ENCODE measurements around the gene SGIP1. TPM values are rescaled to one million over a fixed set of nuclear protein-coding genes. Genes with fewer than 3 reads are reported as not detected.

SGIP1 gene
- total and polyA plus RNA-seq, 2 of the 4 experiments (the other 2 are of a cell fraction) = 27.1 to 42.7 TPM

GRCh38 chr1:66773227-66773626 lies 239.3 kb downstream of the SGIP1 start:
- Histone ChIP-seq H2AFZ (replicated peaks; ENCODE audit: low read length, poor library complexity) (no peak overlapping the region), H2BK120ac (ENCODE audit: low read depth, low read length) (no peak overlapping the region), H3K9me3 (ENCODE audit: control insufficient read depth, insufficient read depth, low read length) (no peaks in the 10 kb centered on the region), H3K18ac (ENCODE audit: low read depth, low read length) (no peak overlapping the region), H2BK5ac (ENCODE audit: low read depth, low read length, poor library complexity, severe bottlenecking) (no peak overlapping the region), H3K4me2 (ENCODE audit: low read depth, low read length) (no peak overlapping the region), H4K8ac (ENCODE audit: low read depth in 2 of 2, low read length in 2 of 2) (no peak overlapping the region), H3K79me1 (ENCODE audit: low read depth in 1 of 2, low read length in 2 of 2) (no peaks in the 10 kb centered on the region), H4K20me1 (ENCODE audit: insufficient read depth, low read length) (no peaks in the 10 kb centered on the region), H3K4me1 (ENCODE audit: control insufficient read depth, insufficient read depth, low read length) (no peaks in the 10 kb centered on the region), H2AK9ac (replicated peaks; ENCODE audit: low read depth, low read length, poor library complexity) (no peak overlapping the region), H2AK5ac (ENCODE audit: low read depth, low read length) (no peak overlapping the region), H3K4ac (ENCODE audit: low read depth, low read length) (no peak overlapping the region), H2BK20ac (ENCODE audit: low read depth, low read length) (no peak overlapping the region), H3K36me3 (ENCODE audit: control insufficient read depth, insufficient read depth, low read length) (no peaks in the 10 kb centered on the region), H3K23ac (ENCODE audit: low read depth, low read length) (no peak overlapping the region), H3K9me1 (ENCODE audit: insufficient read depth, low read length) (no peaks in the 10 kb centered on the region), H3K14ac (replicated peaks; ENCODE audit: low read depth, low read length) (no peak overlapping the region), H3K9ac (ENCODE audit: low read depth, low read length) (no peak overlapping the region), H3K4me3 (ENCODE audit: insufficient read depth, low read depth, low read length) (no peak overlapping the region), H2BK15ac (ENCODE audit: low read depth, low read length) (no peak overlapping the region), H3K27ac (ENCODE audit: insufficient read depth, low read length) (no peak overlapping the region), H4K5ac (ENCODE audit: low read depth, low read length) (no peak overlapping the region), H3K27me3 (ENCODE audit: control insufficient read depth, insufficient read depth, low read length) (peaks cover 5% of the 10 kb centered on the region), H4K91ac (ENCODE audit: insufficient read depth, low read depth, low read length) (no peak overlapping the region), H3K56ac (ENCODE audit: extremely low read depth, insufficient read depth, low read length) (no peak overlapping the region)
- TF ChIP-seq CHD1 (IDR thresholded peaks at IDR 0.05; ENCODE audit: low read depth, low read length) = no peak
- no peak for TF ChIP-seq MAZ (IDR thresholded peaks at IDR 0.05; ENCODE audit: borderline replicate concordance, low read depth, low read length)
- no peak for TF ChIP-seq SMC3 (IDR thresholded peaks at IDR 0.05; ENCODE audit: low read depth, low read length)
- TF ChIP-seq CTCF (conservative IDR thresholded peaks at IDR 0.05; ENCODE audit: low read depth, low read length) = no peak
- no peak for TF ChIP-seq NFE2L2 (IDR thresholded peaks at IDR 0.05; ENCODE audit: low read depth, low read length)
- TF ChIP-seq BHLHE40 (IDR thresholded peaks at IDR 0.05; ENCODE audit: low read depth, low read length) = no peak
- TF ChIP-seq FOS (IDR thresholded peaks at IDR 0.05; ENCODE audit: low read depth, low read length) = no peak
- no peak for TF ChIP-seq RCOR1 (IDR thresholded peaks at IDR 0.05; ENCODE audit: insufficient replicate concordance, low read length)
- no peak for TF ChIP-seq USF2 (IDR thresholded peaks at IDR 0.05; ENCODE audit: low read depth, low read length)
- no peak for TF ChIP-seq RAD21 (IDR thresholded peaks at IDR 0.05; ENCODE audit: low read length)
- no peak for TF ChIP-seq MAFK (IDR thresholded peaks at IDR 0.05; ENCODE audit: low read depth, low read length)
- TF ChIP-seq CEBPB (IDR thresholded peaks at IDR 0.05; ENCODE audit: low read depth, low read length) = no peak
- no peak for TF ChIP-seq ELK1 (IDR thresholded peaks at IDR 0.05; ENCODE audit: borderline replicate concordance, low read depth, low read length)
- TF ChIP-seq MXI1 (IDR thresholded peaks at IDR 0.05; ENCODE audit: borderline replicate concordance, low read depth, low read length) = no peak
- no peak for TF ChIP-seq POLR2A (IDR thresholded peaks at IDR 0.05; ENCODE audit: low read depth, low read length)
- TF ChIP-seq RFX5 (IDR thresholded peaks at IDR 0.05; ENCODE audit: low read depth, low read length) = no peak
- ChIA-PET CTCF (interaction anchor here (1.4 kb wide), 1 partner anchor 376 kb away, joined by 4 read pairs; no protein-coding TSS in a partner anchor), POLR2A (ENCODE audit: unreplicated experiment) (no interaction called here)
- WGBS, 2 experiments (ENCODE audit: extremely low coverage in 2 of 2, insufficient read length in 1 of 2) = no CpG with 5 or more reads among the region's 2 CpGs
- BruUV-seq (replicated peaks) = no TSS peak
- no peak for DNase-seq
- ATAC-seq (ENCODE audit: low read depth) = no peak
- in situ Hi-C loops (cut with MboI; ENCODE audit: low sequenced_read_pairs) (loop anchor here (25.0 kb wide), 1 partner anchor 714 kb away; no protein-coding TSS in a partner anchor), intact Hi-C loops (cut with micrococcal nuclease) (no loop called here), dilution Hi-C loops (cut with HindIII; ENCODE audit: low sequenced_read_pairs, unreplicated experiment) (no loop called here)

All from IMR-90 (cell line).